Cardiac fibroblast (primary cell): ENCODE results near the gene PEPD.

Source experiments
- DNase-seq, 2 donors: peaks; one replicate each; pipeline versions ENCODE4 v3.0.0 to v3.0.0-alpha.2; 2010; ENCODE audit warnings: low read depth in 2 of 2
- H3K4me3 ChIP-seq, 2 donors: replicated peaks in 1 of 2; 1 replicate in 1 of 2; 2 replicates in 1 of 2; pipeline ENCODE4 v1.5.1; 2011; ENCODE audit warnings: low read depth in 2 of 2, low read length in 2 of 2, mild to moderate bottlenecking in 2 of 2, moderate library complexity in 1 of 2
- TF ChIP-seq, protein P1 (sequence below): IDR thresholded peaks from one replicate; pipeline ENCODE4 v1.5.1; 2011; ENCODE audit warnings: low read depth, mild to moderate bottlenecking, low read length, inconsistent platforms

Gene PEPD

DNA sequence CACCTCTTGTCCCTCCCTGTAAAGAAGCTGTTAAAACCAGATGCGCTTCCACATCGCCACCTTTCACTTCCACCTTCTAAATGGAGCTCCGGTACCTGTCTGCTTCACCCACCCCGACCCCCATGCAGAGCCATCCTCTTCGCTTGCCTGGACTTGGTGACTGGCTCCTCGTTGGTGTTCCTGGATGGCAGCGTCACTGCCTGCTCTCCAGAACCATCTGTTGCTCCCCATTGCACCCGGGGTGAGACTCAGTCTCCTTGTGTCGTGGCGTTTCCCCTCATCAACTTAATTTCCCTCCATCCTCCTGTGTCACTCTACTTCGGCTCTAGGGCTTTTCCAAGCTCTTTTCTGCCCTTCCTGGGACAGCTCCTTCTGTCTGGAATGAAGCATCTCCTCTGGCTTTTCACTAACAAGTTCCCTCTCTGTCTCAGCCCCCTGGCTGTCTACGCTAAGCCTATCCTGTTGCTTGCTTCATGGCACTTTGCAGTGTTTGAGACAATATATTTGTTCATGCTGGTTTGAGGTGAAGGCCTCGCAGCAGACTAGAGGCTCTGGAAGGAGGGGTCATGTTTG is 137.8 kb downstream of the PEPD start:
- TF ChIP-seq, protein P1, sequence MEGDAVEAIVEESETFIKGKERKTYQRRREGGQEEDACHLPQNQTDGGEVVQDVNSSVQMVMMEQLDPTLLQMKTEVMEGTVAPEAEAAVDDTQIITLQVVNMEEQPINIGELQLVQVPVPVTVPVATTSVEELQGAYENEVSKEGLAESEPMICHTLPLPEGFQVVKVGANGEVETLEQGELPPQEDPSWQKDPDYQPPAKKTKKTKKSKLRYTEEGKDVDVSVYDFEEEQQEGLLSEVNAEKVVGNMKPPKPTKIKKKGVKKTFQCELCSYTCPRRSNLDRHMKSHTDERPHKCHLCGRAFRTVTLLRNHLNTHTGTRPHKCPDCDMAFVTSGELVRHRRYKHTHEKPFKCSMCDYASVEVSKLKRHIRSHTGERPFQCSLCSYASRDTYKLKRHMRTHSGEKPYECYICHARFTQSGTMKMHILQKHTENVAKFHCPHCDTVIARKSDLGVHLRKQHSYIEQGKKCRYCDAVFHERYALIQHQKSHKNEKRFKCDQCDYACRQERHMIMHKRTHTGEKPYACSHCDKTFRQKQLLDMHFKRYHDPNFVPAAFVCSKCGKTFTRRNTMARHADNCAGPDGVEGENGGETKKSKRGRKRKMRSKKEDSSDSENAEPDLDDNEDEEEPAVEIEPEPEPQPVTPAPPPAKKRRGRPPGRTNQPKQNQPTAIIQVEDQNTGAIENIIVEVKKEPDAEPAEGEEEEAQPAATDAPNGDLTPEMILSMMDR, result no peak
- no peak for DNase-seq
- no peak overlapping the region for H3K4me3 ChIP-seq

GRCh38 chr19:33382982-33383381 is 138.6 kb downstream of the PEPD start:
- TF ChIP-seq, protein P1, result no peak
- H3K4me3 ChIP-seq, result no peak overlapping the region

GRCh38 chr19:33382006-33382405 is 139.6 kb downstream of the PEPD start:
- TF ChIP-seq, protein P1, result no peak
- no peak overlapping the region for H3K4me3 ChIP-seq
- DNase-seq, result no peak

More at GRCh38 chr19:33382982-33383381, 138.6 kb downstream of the PEPD start:
- no peak for DNase-seq

DNA sequence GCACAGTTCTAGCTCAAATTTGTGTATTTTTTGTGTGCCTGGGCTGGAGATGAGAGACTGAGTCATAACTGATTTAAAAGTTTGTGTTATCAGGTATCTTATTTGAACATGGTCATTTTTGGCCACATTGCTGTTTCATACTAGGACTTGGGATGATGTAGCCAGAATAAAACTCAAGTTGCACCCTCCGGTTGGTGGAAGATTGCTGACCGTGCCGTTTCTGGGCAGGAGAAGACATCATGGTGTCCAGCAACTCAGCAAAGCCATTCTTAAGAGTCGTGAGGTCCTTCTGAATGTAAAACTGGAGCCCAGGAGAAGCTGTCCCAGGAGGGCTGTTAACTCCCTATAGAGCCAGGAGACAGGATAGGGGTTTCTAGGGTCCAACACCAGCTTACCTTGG is 140.5 kb downstream of the PEPD start:
- no peak overlapping the region for H3K4me3 ChIP-seq
- TF ChIP-seq, protein P1, result no peak
- DNase-seq, result no peak

GRCh38 chr19:33379151-33379829 is 142.3 kb downstream of the PEPD start:
- no peak overlapping the region for H3K4me3 ChIP-seq
- DNase-seq, result no peak
- TF ChIP-seq, protein P1, result no peak

GRCh38 chr19:33377586-33378475 is 143.8 kb downstream of the PEPD start:
- peak in 1 of 2 donors; percentile 69 for DNase-seq
- no peak overlapping the region for H3K4me3 ChIP-seq
- TF ChIP-seq, protein P1, result no peak
